ENCODE data around the gene PAPOLG. TPM values are rescaled to one million over a fixed set of nuclear protein-coding genes. Genes with fewer than 3 reads are reported as not detected.

PAPOLG gene
- total and polyA plus RNA-seq, 4 donors: 5.9 to 26.2 (median 6.9) TPM

DNA sequence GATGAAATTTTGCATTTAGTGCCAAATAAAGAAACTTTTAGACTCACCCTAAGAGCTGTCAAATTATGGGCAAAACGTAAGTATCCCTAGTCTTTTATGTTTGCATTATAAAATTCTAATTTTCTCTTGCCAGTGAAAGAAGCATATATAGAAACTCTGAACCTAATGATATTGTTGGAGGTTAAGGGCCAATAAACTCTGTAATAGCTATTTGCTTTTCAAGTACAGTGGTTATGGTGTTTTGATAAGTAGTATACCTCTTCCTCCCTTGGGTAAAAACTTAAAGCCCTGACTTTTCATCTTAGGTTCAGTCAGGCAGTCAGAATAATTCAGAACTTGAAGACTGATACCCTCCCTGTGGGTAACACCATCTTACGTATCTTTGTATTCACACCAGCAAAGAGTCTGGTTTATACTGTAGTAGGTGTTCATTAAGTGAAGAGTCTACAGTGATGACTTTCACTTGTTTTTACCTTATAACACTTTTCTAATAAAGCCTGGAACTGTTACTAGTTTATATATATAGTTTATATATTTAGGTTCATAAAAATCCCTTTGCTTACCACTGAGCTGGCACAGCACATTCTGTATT is 19.1 kb downstream of the PAPOLG start:
- H3K9ac ChIP-seq (ENCODE audit: insufficient read depth in 1 of 2, low read length in 2 of 2): no peak overlapping the region
- 85 to 95% methylated on average over 2 of the region's 2 CpGs for WGBS, 2 donors
- ATAC-seq (ENCODE audit: insufficient read depth, low FRiP score) (no peak), DNase-seq (no peak)
- H3K36me3 ChIP-seq (ENCODE audit: control insufficient read depth in 4 of 4, insufficient read depth in 4 of 4, low read length in 4 of 4): peaks cover 14 to 46% (median 25%) of the 10 kb centered on the region in 4 donors
- H3K9me3 ChIP-seq (ENCODE audit: control insufficient read depth in 4 of 4, insufficient read depth in 3 of 4, low read length in 3 of 4): no peaks in the 10 kb centered on the region
- TF ChIP-seq CTCF (IDR thresholded peaks at IDR 0.05; ENCODE audit: control extremely low read depth, extremely low read depth): no peak
- H3K4me3 ChIP-seq: no peak overlapping the region
- H3K4me1 ChIP-seq (ENCODE audit: control insufficient read depth in 5 of 5, insufficient read depth in 5 of 5, low read length in 5 of 5): no peaks in the 10 kb centered on the region
- H3K27ac ChIP-seq (ENCODE audit: low read depth in 1 of 2, low read length in 1 of 2): no peak overlapping the region
- H3K27me3 ChIP-seq (ENCODE audit: control insufficient read depth in 3 of 3, insufficient read depth in 3 of 3, low read length in 2 of 3): no peaks in the 10 kb centered on the region

DNA sequence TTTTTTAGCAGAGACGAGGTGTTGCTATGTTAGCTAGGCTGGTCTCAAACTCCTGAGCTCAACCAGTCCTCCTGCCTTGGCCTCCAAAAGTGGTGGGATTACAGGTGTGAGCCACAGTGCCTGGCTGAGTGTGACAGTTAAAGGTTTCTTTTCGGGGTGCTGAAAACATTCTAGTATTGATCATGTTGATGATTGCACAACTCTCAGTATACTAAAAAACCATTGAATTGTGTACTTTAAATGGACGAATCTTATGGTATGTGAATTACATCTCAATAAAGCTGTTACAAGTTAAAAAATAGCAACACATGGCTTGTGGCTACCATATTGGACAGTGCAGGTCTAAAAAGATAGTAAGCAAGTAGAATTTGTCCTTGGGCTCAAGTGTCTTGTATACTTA is 22.3 kb downstream of the PAPOLG start:
- no peak overlapping the region for H3K4me3 ChIP-seq
- no peaks in the 10 kb centered on the region for H3K27me3 ChIP-seq (ENCODE audit: control insufficient read depth in 3 of 3, insufficient read depth in 3 of 3, low read length in 2 of 3)
- no peak for ATAC-seq (ENCODE audit: insufficient read depth, low FRiP score)
- peaks cover 8 to 48% (median 25%) of the 10 kb centered on the region in 4 donors for H3K36me3 ChIP-seq (ENCODE audit: control insufficient read depth in 4 of 4, insufficient read depth in 4 of 4, low read length in 4 of 4)
- 95 to 97% methylated on average over 3 of the region's 3 CpGs for WGBS, 2 donors
- no peak overlapping the region for H3K9ac ChIP-seq (ENCODE audit: insufficient read depth in 1 of 2, low read length in 2 of 2)
- H3K27ac ChIP-seq (ENCODE audit: low read depth in 1 of 2, low read length in 1 of 2): no peak overlapping the region
- no peaks in the 10 kb centered on the region for H3K4me1 ChIP-seq (ENCODE audit: control insufficient read depth in 5 of 5, insufficient read depth in 5 of 5, low read length in 5 of 5)
- DNase-seq: no peak
- no peaks in the 10 kb centered on the region for H3K9me3 ChIP-seq (ENCODE audit: control insufficient read depth in 4 of 4, insufficient read depth in 3 of 4, low read length in 3 of 4)
- TF ChIP-seq CTCF (IDR thresholded peaks at IDR 0.05; ENCODE audit: control extremely low read depth, extremely low read depth): no peak

GRCh38 chr2:60779426-60779825 is 23.4 kb downstream of the PAPOLG start:
- Histone ChIP-seq H3K9me3 (ENCODE audit: control insufficient read depth in 4 of 4, insufficient read depth in 3 of 4, low read length in 3 of 4) (no peaks in the 10 kb centered on the region), H3K36me3 (ENCODE audit: control insufficient read depth in 4 of 4, insufficient read depth in 4 of 4, low read length in 4 of 4) (peaks cover 8 to 43% (median 27%) of the 10 kb centered on the region in 4 donors), H3K9ac (ENCODE audit: insufficient read depth in 1 of 2, low read length in 2 of 2) (no peak overlapping the region), H3K4me1 (ENCODE audit: control insufficient read depth in 5 of 5, insufficient read depth in 5 of 5, low read length in 5 of 5) (no peaks in the 10 kb centered on the region), H3K27me3 (ENCODE audit: control insufficient read depth in 3 of 3, insufficient read depth in 3 of 3, low read length in 2 of 3) (no peaks in the 10 kb centered on the region), H3K4me3 (no peak overlapping the region), H3K27ac (ENCODE audit: low read depth in 1 of 2, low read length in 1 of 2) (no peak overlapping the region)
- no peak for ATAC-seq (ENCODE audit: insufficient read depth, low FRiP score)
- 94 to 97% methylated on average over 5 of the region's 5 CpGs for WGBS, 2 donors
- DNase-seq: no peak
- TF ChIP-seq CTCF (IDR thresholded peaks at IDR 0.05; ENCODE audit: control extremely low read depth, extremely low read depth): no peak

GRCh38 chr2:60780721-60781120 is 24.7 kb downstream of the PAPOLG start:
- TF ChIP-seq CTCF (IDR thresholded peaks at IDR 0.05; ENCODE audit: control extremely low read depth, extremely low read depth): no peak
- no peak for DNase-seq
- no peaks in the 10 kb centered on the region for H3K4me1 ChIP-seq (ENCODE audit: control insufficient read depth in 5 of 5, insufficient read depth in 5 of 5, low read length in 5 of 5)
- no peak overlapping the region for H3K27ac ChIP-seq (ENCODE audit: low read depth in 1 of 2, low read length in 1 of 2)
- no peak for ATAC-seq (ENCODE audit: insufficient read depth, low FRiP score)
- H3K9me3 ChIP-seq (ENCODE audit: control insufficient read depth in 4 of 4, insufficient read depth in 3 of 4, low read length in 3 of 4): no peaks in the 10 kb centered on the region
- 76 to 78% methylated on average over 3 of the region's 3 CpGs for WGBS, 2 donors
- no peak overlapping the region for H3K4me3 ChIP-seq
- H3K36me3 ChIP-seq (ENCODE audit: control insufficient read depth in 4 of 4, insufficient read depth in 4 of 4, low read length in 4 of 4): peaks cover 9 to 41% (median 29%) of the 10 kb centered on the region in 4 donors
- no peak overlapping the region for H3K9ac ChIP-seq (ENCODE audit: insufficient read depth in 1 of 2, low read length in 2 of 2)
- H3K27me3 ChIP-seq (ENCODE audit: control insufficient read depth in 3 of 3, insufficient read depth in 3 of 3, low read length in 2 of 3): no peaks in the 10 kb centered on the region
